GM19023 (cell line): ENCODE results near the gene CCDC9.
"Not testable (repeated sequence)": the region's sequence is repeated elsewhere in the genome, so short reads cannot be mapped to it uniquely, and the experiment has no call there.

Experiments
- ATAC-seq: cut with Tn5 transposase; IDR thresholded peaks from one replicate; pipeline ENCODE4 v1.9.1; 2021; ENCODE audit warnings: mild to moderate bottlenecking, moderate library complexity; ENCODE audit not compliant: unreplicated experiment

CCDC9 gene

DNA sequence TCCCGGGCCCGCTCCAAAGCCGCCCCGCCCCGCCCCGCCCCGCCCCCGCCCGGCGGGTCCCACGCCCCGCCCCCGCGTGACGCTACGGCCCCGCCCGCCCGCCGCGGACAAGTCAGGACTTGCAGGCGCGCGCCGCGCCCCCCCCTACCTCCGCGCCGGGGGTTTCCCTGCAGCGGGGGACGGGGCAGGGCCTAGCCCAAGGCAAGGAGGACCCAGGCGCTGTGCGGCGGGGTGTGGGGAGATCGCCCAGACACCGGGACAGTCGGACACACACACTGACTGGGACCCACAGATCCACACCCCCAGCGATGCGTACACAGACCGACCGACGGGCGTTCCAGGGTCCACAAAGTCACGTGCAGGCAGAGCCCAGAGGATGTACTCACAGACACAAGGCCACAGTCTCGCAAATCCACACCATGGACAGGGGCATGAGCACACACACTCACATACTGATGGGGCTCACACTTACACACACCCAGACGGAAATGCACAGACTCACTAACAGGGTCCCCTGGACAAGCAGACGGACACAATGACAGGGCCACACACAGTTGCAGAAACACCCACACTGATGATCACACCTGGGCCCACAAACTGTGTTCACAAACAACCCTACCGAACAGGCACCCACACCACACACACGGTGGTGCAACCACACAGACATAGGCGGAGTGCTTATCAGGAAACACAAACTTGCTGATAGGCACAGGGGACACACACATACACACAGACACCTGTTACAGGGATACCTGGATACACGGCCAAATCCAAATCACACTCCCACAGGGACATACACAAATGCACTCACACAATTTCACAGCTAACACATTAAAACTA lies 24.9 kb upstream of the CCDC9 start:
- ATAC-seq: peak; percentile 30

DNA sequence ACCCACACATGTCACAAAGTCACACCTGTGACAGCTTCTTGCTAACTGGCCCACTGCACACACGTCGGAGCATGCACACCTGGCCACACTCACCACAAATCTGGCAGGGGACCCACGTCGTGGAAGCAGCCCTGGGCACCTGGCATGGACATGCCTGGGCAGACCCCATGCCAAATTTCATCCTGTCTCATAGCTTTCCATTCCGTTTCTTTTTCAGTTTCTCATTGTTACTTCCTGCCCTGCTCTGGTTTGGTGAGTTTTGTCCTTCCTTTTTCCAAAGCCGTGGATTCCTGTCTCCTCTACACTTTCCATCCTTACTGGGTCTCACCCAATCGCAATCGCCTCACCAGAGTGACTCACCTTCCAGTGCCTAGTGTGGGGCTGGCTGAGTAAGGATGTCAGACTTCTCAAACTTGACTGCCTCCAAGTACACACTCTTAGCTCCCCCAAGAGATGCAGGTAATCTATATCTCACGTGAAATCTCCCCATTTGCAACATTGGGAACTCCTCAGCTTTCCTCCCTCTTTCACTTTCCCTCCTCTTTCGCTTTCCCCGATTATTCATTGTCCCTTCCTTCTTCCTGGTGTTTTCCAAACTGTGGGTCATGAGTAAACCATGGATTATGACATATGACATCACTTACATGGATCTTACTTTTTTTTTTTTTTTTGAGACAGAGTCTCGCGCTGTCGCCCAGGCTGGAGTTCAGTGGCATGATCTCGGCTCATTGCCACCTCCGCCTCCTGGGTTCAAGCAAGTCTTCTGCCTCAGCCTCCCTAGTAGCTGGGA lies 23.7 kb upstream of the CCDC9 start:
- ATAC-seq: no peak

DNA sequence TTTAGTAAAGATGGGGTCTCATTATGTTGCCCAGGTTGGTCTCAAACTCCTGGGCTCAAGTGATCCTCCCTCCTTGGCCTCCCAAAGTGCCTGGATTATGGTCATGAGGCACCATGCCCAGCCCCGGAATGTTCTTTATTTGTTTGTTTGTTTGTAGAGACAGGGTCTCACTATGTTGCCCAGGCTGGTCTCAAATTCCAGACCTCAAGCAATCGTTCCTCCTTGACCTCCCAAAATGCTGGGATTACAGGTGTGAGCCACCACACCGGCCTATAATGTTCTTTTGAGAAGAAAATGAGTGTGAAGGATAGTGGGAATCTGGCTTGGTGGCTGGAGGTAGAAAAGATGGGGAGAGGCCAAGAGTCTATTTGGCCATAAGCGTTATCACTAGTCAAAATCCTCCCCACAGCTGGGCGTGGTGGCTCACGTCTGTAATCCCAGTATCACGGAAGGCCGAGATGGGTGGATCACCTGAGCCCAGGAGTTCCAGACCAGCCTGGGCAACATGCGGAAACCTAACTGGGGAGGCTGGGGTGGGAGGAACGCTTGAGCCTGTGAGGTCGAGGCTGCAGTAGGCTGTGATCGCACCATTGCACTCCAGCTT lies 20.2 kb upstream of the CCDC9 start:
- ATAC-seq: no peak

DNA sequence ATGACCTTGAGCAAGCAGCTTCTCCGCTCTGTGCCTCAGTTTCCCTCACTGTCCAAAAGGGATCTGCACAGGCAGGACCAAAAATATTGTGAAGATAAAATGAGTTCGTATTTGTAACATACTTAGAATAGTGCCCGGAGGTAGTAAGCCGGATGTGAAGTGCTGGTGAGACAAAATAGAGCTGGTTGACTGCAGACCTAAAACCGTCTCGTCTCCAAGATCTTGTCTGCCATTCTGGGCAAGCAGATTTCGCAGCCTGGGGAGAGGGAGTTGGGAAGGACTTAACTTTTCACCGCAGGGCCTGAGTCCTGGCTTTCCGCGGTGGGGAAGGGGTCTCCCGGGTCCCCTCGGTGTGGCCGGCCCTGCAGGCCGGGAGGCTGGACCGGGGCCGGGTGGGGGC lies 17.2 kb upstream of the CCDC9 start:
- ATAC-seq: no peak

DNA sequence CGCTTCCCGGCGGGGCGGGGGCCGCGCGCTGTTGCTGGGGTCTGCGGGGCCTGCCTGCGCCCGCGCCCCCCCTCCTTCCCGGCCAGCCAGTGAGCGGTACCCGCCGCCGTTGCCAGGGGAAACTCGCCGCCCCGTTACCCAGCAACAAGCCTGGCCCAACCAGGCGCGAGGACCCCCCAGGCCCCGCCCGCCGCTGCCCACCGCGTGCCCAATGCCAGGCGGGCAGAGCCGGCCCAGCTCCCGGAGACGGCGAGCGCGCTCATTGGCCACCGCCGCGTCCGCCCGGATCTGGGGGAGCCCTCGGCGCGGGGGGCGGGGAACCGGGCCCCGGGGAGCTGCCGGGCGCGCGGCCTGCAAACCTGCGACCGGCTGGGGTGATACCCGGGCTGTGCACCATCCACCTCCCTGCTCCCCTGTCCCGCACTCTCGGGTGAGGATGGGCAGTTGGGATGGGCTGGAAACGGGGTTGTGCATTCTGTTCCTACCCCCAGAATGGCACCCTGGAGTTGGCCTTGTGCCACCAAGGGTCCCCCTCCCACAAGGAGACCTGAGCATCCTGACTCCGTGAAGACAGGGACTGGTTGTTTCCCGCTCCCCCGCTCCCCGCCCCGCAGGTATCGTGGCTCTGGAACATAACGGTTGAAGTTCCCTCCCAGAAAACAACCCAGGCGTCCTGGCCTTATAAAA lies 16.6 kb upstream of the CCDC9 start:
- ATAC-seq: no peak

DNA sequence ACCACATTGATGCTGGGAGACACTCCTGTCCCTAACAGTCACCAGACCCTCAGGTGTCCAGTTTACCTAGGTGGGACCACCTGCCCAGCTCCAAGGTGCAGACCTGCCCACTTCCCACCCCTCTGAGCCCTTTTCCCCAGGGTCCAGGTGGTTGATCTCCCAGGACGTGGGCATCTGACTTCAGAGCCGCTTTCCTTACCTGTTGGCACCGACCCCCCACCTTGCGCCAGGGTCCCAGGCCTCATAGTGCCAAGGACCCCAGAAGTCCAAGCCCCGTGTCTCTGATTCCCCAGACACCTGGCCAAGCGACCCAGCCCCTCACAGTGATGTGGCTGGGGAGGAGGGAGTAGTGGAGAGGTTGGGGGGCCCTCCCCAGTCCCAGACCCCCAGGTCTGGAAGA lies 15.8 kb upstream of the CCDC9 start:
- ATAC-seq: no peak

DNA sequence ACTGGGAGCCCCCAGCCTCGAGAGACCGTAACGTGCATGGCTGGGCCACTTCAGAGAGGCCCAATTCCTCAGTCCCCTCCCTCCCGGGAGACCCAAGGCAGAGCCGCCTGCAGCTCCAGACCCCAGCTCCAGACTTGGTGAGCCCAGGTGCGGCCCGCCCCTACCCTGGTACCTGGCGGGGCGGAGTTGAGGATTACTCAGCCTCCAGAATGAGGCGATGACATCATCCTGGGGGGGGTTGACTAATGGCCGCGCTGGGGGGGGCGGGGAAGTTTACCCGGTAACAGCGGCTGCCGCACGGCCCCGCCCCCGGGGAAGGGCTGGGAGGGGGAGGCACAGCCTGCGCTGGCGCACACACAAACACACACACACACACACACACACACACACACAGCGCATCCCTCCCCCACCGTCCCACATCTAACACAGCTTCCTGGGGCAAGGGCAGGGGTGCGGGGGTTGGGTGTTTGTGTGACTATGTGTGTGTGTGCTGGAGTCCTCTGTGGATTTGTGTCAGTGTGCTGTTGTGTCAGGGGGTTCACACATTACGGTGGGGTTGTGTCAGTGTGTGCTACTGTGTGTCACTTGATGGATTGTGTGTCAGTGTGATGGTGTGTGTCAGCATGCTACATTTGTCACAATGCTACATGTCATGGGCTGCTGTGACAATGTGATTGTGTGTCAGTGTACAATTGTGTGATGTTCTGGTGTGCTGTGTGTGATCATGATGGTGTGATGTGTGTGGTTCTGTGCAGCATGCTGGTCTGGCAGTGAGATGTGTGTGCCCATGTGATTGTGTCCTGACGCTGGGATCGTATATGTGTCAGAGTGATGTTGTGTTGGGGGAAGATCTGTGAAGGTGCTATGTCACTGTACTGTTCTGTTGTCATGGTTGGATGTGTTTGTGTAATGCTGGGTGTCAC lies 15.1 kb upstream of the CCDC9 start:
- no peak for ATAC-seq

DNA sequence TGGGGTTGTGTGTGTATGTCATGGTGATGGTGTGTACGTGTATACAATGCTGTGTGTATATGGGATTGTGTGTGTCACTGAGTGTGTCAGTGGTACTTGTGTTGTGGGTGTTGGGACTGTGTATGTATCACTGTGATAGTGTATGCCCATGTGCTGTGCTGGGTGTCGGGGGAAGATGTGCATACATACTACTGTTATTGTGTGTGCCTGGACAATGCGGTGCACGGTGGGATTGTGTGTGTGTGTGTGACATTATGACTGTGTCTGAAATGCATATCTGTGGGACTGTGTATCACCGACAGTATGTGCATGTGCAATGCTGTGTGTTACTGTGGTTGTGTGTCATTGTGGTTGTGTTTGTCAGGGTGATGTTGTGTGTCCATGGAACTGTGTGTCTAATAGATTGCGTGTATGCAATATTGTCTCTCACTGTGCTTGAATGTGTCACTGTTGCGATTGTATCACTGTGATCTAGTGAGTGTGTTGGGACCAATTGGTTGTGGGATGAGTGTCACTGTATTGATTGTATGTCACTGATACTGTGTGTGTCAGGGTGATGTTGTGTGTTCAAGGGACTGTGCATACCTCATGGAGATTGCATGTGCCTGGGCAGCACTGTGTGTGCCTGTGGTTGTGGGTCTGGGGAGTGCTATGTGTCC lies 14.3 kb upstream of the CCDC9 start:
- ATAC-seq: no peak

DNA sequence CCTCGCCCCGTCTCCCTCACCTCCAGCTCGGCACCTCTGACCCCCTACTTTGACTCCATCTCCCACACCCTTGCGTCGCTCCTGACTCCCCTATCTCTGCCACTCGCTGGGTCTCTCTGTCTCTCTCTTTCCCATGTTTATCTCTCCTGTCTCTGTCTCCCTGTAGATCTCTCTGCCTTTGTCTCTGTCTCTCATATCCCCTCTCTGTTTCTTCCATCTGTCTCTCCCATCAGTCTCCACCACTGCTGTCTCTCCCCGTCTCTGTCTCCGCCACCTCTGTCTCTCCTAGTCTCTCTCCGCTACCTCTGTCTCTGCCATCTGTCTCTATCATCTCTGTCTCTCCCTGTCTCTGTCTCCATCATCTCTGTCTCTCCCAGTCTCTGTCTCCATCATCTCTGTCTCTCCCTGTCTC lies 13.0 kb upstream of the CCDC9 start:
- no peak for ATAC-seq

DNA sequence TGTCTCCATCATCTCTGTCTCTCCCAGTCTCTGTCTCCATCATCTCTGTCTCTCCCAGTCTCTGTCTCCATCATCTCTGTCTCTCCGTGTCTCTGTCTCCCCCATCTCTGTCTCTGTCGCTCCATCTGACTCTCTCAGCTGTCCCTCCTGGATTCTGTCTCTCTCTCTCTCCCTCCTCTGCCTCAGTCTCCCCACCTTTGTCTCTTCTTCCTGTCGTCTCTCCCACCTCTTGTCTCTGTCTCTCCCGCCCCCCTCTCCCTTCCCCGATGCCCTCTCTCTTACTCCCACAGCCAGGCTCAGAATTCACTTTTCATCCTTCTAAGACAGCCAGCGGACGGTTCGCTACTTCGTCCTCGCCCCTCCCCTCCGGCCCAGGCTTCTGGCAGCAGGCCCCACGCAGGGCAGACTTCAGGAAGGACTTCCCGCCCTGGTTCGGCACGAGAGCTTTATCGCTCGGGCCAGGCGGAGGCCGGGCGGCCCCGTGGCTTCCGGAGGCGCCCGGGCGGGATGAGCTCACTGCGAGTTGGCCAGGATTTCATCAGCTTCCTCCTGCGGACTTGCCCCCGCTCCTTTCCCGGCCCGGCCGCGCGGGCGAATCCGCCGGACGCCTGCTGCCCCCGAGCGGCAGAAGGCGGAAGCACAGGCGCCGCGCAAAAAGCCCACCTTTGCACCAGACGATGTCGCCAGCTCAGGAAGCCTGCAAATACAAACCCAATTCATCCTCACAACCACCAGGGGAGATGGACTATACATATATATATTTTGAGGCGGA lies 12.4 kb upstream of the CCDC9 start:
- ATAC-seq: peak; percentile 62

DNA sequence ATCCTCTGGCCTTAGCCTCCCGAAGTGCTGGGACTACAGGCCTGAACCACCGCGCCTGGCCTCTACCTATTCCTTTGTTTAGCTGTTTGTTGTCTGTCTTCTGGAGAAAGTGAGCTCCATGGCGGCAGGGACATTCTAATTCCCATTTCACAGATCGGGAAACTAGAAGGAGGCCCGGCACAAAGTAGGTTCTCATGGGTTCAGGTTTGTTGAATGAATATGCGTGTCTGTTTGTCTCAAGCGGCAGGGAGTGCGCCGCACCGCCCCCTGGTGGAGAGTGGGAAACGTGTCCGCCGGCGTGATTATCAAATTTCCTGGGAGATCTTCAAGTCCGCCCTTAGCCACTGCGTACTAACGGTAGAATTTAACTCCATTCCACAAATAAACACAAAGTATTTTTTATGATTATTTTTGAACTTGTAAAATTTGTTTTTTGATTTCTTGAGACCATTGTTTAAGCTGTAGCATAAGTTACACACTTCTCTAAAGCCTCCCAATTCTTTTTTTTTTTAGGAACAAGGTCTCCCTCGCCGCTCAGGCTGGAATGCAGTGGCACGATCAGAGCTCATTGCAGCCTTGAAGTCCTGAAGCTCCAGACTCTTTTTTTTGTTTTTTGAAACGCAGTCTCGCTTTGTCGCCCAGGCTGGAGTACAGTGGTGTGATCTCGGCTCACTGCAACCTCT lies 8.9 kb upstream of the CCDC9 start:
- ATAC-seq: no peak

DNA sequence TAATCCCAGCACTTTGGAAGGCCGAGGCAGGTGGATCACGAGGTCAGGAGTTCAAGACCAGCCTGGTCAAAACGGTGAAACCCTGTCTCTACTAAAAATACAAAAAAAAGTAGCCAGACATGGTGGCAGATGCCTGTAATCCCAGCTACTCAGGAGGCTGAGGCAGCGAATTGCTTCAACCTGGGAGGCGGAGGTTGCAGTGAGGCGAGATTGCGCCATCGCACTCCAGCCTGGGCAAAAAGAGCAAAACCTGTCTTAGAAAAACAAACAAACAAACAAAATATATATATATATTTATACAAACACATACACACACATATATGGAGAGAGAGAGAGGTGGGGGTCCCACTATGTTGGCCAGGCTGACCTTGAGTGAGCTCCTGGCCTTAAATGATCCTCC lies 3.3 kb upstream of the CCDC9 start:
- not testable (repeated sequence) for ATAC-seq

DNA sequence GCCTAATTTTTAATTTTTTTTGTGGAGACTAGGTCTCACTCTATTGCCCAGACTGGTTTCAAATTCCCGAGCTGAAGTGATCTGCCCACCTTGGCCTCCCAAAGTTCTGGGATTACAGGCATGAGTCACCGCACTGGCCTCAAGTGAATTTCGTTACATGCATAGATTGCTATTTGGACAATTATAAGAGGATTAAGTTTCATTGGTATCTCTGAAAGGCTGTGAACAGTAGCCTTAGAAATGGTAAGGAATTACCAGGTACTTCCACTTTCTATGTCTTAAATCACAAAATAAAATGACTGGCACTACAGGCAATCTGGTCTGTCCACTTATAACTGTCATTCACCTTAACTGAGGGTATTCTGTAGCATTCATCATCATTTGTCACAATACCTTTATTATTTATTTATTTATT lies 2.9 kb upstream of the CCDC9 start:
- no peak for ATAC-seq

DNA sequence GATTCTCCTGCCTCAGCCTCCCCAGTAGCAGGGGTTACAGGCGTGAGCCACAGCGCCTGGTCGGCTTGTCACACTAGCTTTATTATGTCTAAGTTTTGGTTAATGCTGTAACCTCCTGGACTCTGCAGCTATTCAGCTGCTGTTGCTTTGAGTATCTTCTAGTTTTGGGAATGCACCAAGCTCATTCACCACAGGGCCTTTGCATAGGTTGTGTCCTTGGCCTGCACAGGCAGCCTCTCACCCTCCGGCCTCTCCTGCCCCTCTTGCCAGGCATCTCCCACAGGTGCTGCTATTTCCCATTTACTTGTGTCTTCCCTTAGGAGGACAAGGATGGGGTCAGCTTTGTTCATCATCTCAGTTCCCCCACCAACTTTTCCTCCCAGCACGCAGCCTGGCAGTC lies 2.4 kb upstream of the CCDC9 start:
- no peak for ATAC-seq

DNA sequence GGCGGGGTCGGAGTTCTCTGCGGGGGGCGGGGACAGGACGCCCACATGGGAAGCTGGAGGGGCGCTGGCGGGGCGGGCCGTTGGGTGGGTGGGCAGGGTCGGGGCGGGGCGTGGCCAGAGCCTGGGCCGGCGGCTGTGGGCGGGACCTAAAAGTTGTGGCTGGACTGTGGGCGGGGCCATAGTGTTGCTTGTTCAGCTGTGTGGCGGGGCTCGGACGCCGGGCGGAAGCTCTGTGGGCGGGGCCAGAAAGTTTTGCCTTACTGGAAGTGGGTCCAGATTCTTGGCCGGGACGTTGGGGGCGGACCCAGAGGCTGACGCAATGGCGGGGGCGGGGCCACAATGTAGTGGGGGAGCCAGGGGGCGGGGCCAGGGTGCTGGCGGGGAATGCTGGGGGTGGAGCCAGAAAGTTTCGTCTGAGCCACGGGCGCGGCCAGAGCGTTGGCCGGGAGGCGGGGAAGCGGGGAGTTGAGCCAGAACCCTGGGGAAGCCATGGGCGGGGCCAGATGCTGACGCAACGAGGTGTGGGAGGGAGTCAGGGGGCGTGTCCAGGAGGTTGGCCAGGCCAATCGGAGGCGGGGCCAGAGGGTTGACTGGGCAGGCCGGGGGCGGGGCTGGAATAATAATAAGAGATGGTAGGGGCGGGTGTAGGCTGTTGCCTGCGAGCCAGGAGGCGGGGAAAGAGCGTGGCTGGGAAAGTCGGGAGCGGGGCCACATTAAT lies 527 bp downstream of the CCDC9 start:
- peak; percentile 74 for ATAC-seq

DNA sequence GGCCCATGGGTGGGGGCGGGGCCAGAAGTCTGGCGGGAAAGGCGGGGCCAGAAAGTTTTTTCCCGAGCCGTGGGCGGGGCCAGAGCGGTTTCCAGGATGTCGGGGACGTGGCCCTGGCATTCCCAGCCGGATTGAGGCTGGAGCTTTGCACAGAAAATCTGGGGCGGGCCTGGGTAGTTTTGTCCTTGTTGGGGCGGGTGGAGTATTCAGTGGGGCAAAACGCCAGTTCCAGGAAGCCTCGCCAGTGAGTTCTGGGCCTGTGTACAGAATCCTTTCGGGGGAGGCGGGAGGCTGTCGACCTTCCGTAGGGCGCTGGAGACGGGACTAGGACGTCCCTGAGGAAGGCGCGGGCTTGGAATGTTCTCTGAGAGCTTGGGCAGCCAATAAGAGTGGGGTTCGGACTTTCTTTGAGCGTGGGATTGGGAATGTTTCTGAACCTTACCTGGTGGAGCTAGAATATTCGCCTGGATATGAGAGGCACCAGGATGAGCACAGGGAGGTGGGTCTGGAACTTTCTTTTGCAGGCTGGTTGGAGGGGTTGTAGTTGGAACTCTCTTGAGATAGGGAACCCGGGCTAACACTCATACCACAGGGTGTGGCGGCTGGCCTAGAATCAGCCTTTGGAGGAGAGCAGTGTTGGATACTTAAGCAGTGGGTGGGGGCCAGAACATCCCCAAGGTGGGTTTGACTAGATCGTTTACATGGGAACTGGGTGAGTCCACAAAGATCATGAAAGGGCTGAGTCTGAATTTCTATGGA lies 1.3 kb downstream of the CCDC9 start:
- no peak for ATAC-seq

DNA sequence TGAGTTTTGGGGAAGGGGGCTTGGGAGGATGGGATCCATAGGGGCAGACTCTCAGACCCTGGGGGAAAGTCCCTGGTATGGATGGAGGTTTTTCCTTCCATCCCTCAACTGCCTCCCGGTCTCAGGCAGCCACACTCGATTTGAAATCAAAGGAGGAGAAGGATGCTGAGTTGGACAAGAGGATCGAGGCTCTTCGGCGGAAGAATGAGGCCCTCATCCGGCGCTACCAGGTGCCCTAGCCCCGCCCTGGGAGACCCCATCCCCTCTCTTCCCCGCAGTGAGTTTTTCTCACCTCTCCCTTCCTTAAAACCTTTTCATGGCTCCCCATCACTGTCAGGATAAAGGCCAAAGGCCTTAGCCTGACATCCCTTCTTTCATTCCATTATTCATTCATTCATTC lies 2.1 kb downstream of the CCDC9 start:
- ATAC-seq: no peak
